ENCODE data around the gene WFDC12. TPM values are rescaled to one million over a fixed set of nuclear protein-coding genes. Genes with fewer than 3 reads are reported as not detected.

Gene WFDC12
- polyA plus RNA-seq, 1 donor (not counting 4 experiments of a cell fraction or from before 2014, with no cell fraction given), result 1.8 TPM

- peak; percentile 79 for FAIRE-seq
- no peak overlapping the region for H2AFZ ChIP-seq (ENCODE audit: control insufficient read depth, low read length)
- peaks cover 3% of the 10 kb centered on the region for H3K4me1 ChIP-seq (ENCODE audit: control insufficient read depth, extremely low read depth, insufficient read depth, low read length)
Observed at GRCh38 chr20:45095805-45096238, 28.4 kb downstream of the WFDC12 start.

GRCh38 chr20:45094864-45095574, 29.2 kb downstream of the WFDC12 start:
- Histone ChIP-seq H3K36me3 (ENCODE audit: control insufficient read depth in 2 of 2, extremely low read depth in 1 of 2, insufficient read depth in 2 of 2, low read length in 2 of 2) (no peaks in the 10 kb centered on the region), H3K4me2 (ENCODE audit: control insufficient read depth, extremely low read depth, insufficient read depth, low read depth, low read length) (no peak overlapping the region), H3K27me3 (ENCODE audit: control insufficient read depth, extremely low read depth, insufficient read depth, low read length) (no peaks in the 10 kb centered on the region), H3K9me1 (ENCODE audit: control insufficient read depth, extremely low read depth, insufficient read depth, low read length) (no peaks in the 10 kb centered on the region), H3K27ac (ENCODE audit: control insufficient read depth, insufficient read depth, low read length) (no peak overlapping the region), H3K4me3 (ENCODE audit: control insufficient read depth in 2 of 3, extremely low read depth in 1 of 3, insufficient read depth in 2 of 3, low read depth in 1 of 3, low read length in 3 of 3) (no peak overlapping the region), H3K79me2 (ENCODE audit: control insufficient read depth, insufficient read depth, low read length) (no peaks in the 10 kb centered on the region), H3K4me1 (ENCODE audit: control insufficient read depth, extremely low read depth, insufficient read depth, low read length) (no peaks in the 10 kb centered on the region), H4K20me1 (ENCODE audit: control insufficient read depth, extremely low read depth, insufficient read depth, low read length) (no peaks in the 10 kb centered on the region), H3K9me3 (ENCODE audit: control insufficient read depth, low read depth, low read length) (no peaks in the 10 kb centered on the region), H3K9ac (ENCODE audit: control insufficient read depth, extremely low read depth, insufficient read depth, low read length) (no peak overlapping the region), H2AFZ (ENCODE audit: control insufficient read depth, low read length) (no peak overlapping the region)
- dilution Hi-C loops (cut with MboI; ENCODE audit: extremely low pct_ligation_motif_present, low sequenced_read_pairs), result no loop called here
- no peak for TF ChIP-seq CTCF (optimal IDR thresholded peaks at IDR 0.05 in 1 of 3, IDR thresholded peaks at IDR 0.05 in 1 of 3, conservative IDR thresholded peaks at IDR 0.05 in 1 of 3; ENCODE audit: extremely low read depth in 1 of 3, insufficient read depth in 2 of 3, low read length in 3 of 3)
- TF ChIP-seq EZH2 (IDR thresholded peaks at IDR 0.05; ENCODE audit: low read length), result no peak
- DNase-seq (ENCODE audit: low read depth, low spot score), result no peak
- FAIRE-seq, result no peak

More at GRCh38 chr20:45095805-45096238, 28.4 kb downstream of the WFDC12 start:
- Histone ChIP-seq H3K9ac (ENCODE audit: control insufficient read depth, extremely low read depth, insufficient read depth, low read length) (no peak overlapping the region), H3K27me3 (ENCODE audit: control insufficient read depth, extremely low read depth, insufficient read depth, low read length) (no peaks in the 10 kb centered on the region), H3K4me2 (ENCODE audit: control insufficient read depth, extremely low read depth, insufficient read depth, low read depth, low read length) (no peak overlapping the region), H3K4me3 (ENCODE audit: control insufficient read depth in 2 of 3, extremely low read depth in 1 of 3, insufficient read depth in 2 of 3, low read depth in 1 of 3, low read length in 3 of 3) (no peak overlapping the region), H3K9me3 (ENCODE audit: control insufficient read depth, low read depth, low read length) (no peaks in the 10 kb centered on the region), H3K79me2 (ENCODE audit: control insufficient read depth, insufficient read depth, low read length) (no peaks in the 10 kb centered on the region), H3K9me1 (ENCODE audit: control insufficient read depth, extremely low read depth, insufficient read depth, low read length) (no peaks in the 10 kb centered on the region), H3K36me3 (ENCODE audit: control insufficient read depth in 2 of 2, extremely low read depth in 1 of 2, insufficient read depth in 2 of 2, low read length in 2 of 2) (no peaks in the 10 kb centered on the region), H4K20me1 (ENCODE audit: control insufficient read depth, extremely low read depth, insufficient read depth, low read length) (no peaks in the 10 kb centered on the region), H3K27ac (ENCODE audit: control insufficient read depth, insufficient read depth, low read length) (no peak overlapping the region)
- no peak for DNase-seq (ENCODE audit: low read depth, low spot score)
- dilution Hi-C loops (cut with MboI; ENCODE audit: extremely low pct_ligation_motif_present, low sequenced_read_pairs), result no loop called here
- TF ChIP-seq CTCF (optimal IDR thresholded peaks at IDR 0.05 in 1 of 3, IDR thresholded peaks at IDR 0.05 in 1 of 3, conservative IDR thresholded peaks at IDR 0.05 in 1 of 3; ENCODE audit: extremely low read depth in 1 of 3, insufficient read depth in 2 of 3, low read length in 3 of 3) (peak; percentile 65 to 87 (median 81)), EZH2 (IDR thresholded peaks at IDR 0.05; ENCODE audit: low read length) (no peak)

Measured in keratinocyte (primary cell).